GM18907 (cell line): ENCODE data around the gene R3HDM2.

ENCODE experiments used
- ATAC-seq: cut with Tn5 transposase; IDR thresholded peaks from one replicate; pipeline ENCODE4 v1.9.1; 2021; ENCODE audit warnings: mild to moderate bottlenecking, moderate library complexity; ENCODE audit not compliant: unreplicated experiment

The R3HDM2 gene

DNA sequence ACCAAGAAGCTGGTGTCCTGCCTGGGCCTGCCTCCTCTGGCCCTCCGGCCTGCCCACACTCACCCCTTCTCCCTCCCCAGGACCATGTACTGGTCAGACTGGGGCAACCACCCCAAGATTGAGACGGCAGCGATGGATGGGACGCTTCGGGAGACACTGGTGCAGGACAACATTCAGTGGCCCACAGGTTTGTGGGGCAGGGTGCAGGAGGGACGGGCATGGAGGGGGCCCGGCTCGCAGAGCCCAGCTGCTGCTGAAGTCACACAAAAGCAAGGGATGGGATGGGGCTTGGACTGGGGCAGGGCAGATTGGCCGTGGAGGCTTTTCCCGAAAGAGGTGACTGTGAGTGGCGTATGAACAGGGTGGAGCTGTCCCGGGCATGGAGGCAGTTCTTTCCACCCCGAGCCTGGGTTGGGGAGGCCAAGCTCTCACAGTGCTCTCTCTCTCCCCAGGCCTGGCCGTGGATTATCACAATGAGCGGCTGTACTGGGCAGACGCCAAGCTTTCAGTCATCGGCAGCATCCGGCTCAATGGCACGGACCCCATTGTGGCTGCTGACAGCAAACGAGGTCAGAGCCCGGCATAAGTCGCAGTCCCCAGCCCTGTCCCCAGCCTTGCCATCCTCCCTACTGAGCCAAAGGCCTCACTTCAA is 222.1 kb downstream of the R3HDM2 start:
- ATAC-seq: no peak

DNA sequence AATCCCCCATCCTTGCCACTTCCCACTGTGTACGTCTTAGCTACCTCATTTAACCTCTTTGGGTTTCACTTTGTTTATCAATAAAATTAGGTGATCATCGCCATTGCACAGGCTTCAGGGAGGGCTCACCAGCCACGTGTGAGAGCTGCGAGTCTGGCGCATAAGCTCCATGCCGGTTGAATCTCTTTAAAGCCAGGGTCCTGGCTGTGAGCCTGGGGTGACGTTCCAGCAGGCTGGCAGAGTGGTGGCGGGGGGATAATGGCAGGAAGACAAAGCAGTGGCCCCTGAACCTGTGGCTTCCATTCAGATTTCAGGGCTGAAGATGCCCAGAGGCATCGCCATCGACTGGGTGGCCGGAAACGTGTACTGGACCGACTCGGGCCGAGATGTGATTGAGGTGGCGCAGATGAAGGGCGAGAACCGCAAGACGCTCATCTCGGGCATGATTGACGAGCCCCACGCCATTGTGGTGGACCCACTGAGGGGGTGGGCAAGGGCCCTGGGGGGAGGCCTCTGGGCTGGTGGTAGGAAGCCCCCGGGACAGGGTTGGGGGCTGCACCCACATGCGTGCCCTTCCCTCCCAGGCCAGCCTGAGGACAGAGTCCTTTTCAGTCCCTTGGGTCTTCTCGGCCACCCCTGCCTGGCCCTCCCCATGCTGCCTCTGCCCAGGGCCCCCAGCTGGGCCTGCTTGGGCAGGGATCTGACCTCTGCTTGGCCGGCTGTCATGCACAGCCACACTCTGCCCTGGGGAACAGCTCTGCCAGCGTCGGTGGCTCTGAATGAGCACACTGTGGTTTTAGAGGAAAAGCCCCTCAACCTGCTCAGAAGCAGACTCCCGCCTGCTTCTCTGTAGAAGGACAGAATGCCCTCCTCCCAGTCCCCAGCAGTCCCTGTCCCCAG is 222.9 kb downstream of the R3HDM2 start:
- ATAC-seq: no peak

DNA sequence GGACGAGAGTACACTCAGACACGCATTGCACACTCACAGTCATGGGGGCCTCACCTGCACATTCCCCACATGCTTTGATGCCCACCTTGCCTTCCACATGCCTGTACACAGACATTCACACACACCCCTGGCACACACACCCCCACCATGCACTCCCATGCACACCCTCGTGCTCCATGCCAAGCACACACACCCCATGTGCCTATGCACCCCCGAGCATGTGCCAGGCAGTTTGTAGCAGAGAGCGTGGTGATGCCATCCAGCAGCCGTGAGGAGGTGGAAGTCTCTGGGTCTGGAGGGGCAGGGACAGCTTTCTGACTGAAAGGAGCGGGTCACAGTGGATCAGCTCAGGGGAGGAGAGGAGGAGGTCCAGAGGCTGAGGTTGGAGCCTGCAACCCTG is 224.9 kb downstream of the R3HDM2 start:
- ATAC-seq: no peak

DNA sequence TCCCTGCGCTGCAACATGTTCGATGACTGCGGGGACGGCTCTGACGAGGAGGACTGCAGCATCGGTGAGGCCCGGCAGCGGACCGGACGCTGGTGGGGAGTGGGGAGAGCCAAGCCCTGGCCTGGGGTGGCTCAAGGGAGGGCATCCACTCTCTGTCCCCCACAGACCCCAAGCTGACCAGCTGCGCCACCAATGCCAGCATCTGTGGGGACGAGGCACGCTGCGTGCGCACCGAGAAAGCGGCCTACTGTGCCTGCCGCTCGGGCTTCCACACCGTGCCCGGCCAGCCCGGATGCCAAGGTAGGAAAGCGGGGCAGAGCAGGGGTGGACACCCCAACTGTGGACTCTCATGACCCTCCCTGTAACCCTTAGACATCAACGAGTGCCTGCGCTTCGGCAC is 225.7 kb downstream of the R3HDM2 start:
- ATAC-seq: no peak

DNA sequence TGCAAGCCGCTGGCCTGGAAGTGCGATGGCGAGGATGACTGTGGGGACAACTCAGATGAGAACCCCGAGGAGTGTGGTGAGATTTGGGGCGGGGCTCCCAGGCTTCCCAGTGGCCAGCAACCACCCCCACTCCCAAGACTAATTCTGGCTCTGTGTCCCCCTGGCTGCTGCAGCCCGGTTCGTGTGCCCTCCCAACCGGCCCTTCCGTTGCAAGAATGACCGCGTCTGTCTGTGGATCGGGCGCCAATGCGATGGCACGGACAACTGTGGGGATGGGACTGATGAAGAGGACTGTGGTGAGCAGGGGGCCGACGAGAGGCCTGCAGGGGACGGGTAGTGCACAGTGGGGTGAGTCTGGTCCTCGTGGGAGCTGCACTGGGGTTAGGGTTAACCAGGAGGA is 226.4 kb downstream of the R3HDM2 start:
- ATAC-seq: no peak

DNA sequence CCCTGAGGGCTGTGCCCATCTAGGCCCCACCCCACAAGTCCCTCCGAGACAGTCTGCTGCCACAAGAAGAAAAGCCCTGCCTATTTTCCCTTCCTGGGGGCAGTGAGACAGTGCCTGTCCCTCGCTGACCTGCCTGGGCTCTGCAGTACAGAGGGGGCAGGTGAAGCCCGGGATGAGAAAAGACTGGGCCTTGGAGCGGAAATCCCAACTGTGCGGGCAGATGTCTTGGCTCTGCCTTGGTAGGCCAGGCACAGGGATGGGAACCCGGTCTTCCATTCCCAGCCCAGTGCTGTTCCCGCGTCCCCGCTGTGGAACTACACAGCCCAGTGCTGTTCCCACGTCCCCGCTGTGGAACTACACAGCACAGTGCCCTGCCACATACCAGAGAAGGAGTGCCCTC is 227.1 kb downstream of the R3HDM2 start:
- ATAC-seq: no peak
